Measurements from ENCODE around the gene TMTC1. TPM values are rescaled to one million over a fixed set of nuclear protein-coding genes. Genes with fewer than 3 reads are reported as not detected.

TMTC1 gene
- total and polyA plus RNA-seq, 2 experiments from 2014 or later = 4.8 to 24.3 TPM

DNA sequence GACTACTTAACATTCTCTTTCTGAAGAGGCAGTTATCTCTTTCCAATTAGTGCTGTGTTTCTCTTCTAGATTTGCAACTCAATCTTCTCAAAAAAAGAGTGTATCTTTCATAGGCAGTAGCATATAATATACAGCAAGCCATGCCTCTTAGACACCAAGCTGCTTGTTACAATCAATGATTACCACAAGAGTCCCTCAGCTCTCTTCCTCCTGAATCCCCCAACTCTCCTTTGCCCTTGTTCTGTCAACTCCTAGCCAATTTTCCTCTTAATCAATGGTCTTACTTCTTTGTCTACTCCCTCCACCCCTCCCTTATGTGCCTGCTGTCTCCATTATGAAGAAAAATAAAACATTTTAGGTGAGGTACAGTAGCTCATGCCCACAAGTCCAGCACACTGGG, 2.6 kb downstream of the TMTC1 start:
- H3K4me2 ChIP-seq = peak overlapping the region; percentile 97
- DNase-seq (ENCODE audit: low spot score) (no peak), ATAC-seq (no peak)
- H3K4me1 Mint-ChIP-seq = peaks cover 27% of the 10 kb centered on the region
- no peak overlapping the region for H2AFZ ChIP-seq
- peaks cover 62% of the 10 kb centered on the region for H3K79me2 ChIP-seq (replicated peaks; ENCODE audit: insufficient read depth)
- peaks cover 16% of the 10 kb centered on the region for H3K4me1 ChIP-seq (ENCODE audit: insufficient read depth)
- H3K9me3 Mint-ChIP-seq = peaks cover 28% of the 10 kb centered on the region
- H3K27ac Mint-ChIP-seq = no peak overlapping the region
- H3K27ac ChIP-seq (ENCODE audit: low read depth) = no peak overlapping the region
- H3K36me3 Mint-ChIP-seq (ENCODE audit: low read depth) = peaks cover 42% of the 10 kb centered on the region
- H3K9me2 ChIP-seq (ENCODE audit: insufficient read depth) = no peaks in the 10 kb centered on the region
- peaks cover 31% of the 10 kb centered on the region for H3K27me3 ChIP-seq (ENCODE audit: insufficient read depth)
- peak overlapping the region; percentile 90 for H3K4me3 Mint-ChIP-seq
- no peaks in the 10 kb centered on the region for H3F3A ChIP-seq (replicated peaks; ENCODE audit: low read depth)
- H3K4me3 ChIP-seq = peak overlapping the region; percentile 81; the same call in 1 of the 2 replicates
- H3K27me3 Mint-ChIP-seq (ENCODE audit: insufficient read depth, low read depth, poor library complexity) = peaks cover 13% of the 10 kb centered on the region
- H4K20me1 ChIP-seq (replicated peaks; ENCODE audit: insufficient read depth) = no peaks in the 10 kb centered on the region; the same call in 1 of the 2 replicates
- TF ChIP-seq NANOG (IDR thresholded peaks at IDR 0.05; ENCODE audit: borderline replicate concordance) = no peak
- TF ChIP-seq, protein P1, sequence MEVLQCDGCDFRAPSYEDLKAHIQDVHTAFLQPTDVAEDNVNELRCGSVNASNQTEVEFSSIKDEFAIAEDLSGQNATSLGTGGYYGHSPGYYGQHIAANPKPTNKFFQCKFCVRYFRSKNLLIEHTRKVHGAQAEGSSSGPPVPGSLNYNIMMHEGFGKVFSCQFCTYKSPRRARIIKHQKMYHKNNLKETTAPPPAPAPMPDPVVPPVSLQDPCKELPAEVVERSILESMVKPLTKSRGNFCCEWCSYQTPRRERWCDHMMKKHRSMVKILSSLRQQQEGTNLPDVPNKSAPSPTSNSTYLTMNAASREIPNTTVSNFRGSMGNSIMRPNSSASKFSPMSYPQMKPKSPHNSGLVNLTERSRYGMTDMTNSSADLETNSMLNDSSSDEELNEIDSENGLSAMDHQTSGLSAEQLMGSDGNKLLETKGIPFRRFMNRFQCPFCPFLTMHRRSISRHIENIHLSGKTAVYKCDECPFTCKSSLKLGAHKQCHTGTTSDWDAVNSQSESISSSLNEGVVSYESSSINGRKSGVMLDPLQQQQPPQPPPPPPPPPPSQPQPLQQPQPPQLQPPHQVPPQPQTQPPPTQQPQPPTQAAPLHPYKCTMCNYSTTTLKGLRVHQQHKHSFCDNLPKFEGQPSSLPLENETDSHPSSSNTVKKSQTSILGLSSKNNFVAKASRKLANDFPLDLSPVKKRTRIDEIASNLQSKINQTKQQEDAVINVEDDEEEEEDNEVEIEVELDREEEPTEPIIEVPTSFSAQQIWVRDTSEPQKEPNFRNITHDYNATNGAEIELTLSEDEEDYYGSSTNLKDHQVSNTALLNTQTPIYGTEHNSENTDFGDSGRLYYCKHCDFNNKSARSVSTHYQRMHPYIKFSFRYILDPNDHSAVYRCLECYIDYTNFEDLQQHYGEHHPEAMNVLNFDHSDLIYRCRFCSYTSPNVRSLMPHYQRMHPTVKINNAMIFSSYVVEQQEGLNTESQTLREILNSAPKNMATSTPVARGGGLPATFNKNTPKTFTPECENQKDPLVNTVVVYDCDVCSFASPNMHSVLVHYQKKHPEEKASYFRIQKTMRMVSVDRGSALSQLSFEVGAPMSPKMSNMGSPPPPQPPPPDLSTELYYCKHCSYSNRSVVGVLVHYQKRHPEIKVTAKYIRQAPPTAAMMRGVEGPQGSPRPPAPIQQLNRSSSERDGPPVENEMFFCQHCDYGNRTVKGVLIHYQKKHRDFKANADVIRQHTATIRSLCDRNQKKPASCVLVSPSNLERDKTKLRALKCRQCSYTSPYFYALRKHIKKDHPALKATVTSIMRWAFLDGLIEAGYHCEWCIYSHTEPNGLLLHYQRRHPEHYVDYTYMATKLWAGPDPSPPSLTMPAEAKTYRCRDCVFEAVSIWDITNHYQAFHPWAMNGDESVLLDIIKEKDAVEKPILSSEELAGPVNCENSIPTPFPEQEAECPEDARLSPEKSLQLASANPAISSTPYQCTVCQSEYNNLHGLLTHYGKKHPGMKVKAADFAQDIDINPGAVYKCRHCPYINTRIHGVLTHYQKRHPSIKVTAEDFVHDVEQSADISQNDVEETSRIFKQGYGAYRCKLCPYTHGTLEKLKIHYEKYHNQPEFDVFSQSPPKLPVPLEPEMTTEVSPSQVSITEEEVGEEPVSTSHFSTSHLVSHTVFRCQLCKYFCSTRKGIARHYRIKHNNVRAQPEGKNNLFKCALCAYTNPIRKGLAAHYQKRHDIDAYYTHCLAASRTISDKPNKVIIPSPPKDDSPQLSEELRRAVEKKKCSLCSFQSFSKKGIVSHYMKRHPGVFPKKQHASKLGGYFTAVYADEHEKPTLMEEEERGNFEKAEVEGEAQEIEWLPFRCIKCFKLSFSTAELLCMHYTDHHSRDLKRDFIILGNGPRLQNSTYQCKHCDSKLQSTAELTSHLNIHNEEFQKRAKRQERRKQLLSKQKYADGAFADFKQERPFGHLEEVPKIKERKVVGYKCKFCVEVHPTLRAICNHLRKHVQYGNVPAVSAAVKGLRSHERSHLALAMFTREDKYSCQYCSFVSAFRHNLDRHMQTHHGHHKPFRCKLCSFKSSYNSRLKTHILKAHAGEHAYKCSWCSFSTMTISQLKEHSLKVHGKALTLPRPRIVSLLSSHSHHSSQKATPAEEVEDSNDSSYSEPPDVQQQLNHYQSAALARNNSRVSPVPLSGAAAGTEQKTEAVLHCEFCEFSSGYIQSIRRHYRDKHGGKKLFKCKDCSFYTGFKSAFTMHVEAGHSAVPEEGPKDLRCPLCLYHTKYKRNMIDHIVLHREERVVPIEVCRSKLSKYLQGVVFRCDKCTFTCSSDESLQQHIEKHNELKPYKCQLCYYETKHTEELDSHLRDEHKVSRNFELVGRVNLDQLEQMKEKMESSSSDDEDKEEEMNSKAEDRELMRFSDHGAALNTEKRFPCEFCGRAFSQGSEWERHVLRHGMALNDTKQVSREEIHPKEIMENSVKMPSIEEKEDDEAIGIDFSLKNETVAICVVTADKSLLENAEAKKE (CRISPR knock-in tag; IDR thresholded peaks at IDR 0.05) = no peak
- H3K36me3 ChIP-seq (ENCODE audit: insufficient read depth) = peaks cover 8% of the 10 kb centered on the region; the same call in 1 of the 2 replicates

DNA sequence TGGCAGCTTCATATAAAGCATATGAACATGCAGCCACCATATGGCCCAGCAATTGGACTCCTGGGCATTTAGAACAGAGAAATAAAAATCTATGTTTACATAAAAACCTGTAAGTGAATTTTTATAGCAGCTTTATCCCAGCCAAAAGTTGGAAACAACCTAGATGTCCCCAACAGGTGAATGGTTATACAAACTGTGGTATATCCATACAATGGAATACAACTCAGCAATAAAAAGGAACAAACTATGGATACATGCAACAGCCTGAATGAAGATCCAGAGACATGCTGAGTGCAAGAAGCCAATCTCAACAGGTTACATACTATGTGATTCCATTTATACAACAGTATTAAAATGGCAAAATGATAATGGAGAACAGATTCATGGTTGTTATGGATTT, 3.7 kb downstream of the TMTC1 start:
- ATAC-seq (no peak), DNase-seq (ENCODE audit: low spot score) (no peak)
- H3K4me1 ChIP-seq (ENCODE audit: insufficient read depth) = peaks cover 15% of the 10 kb centered on the region
- no peak overlapping the region for H3K4me3 ChIP-seq
- Mint-ChIP-seq H3K27ac (no peak overlapping the region), H3K27me3 (ENCODE audit: insufficient read depth, low read depth, poor library complexity) (peaks cover 13% of the 10 kb centered on the region), H3K4me3 (no peak overlapping the region), H3K4me1 (peaks cover 26% of the 10 kb centered on the region), H3K36me3 (ENCODE audit: low read depth) (peaks cover 53% of the 10 kb centered on the region), H3K9me3 (peaks cover 39% of the 10 kb centered on the region)
- H3F3A ChIP-seq (replicated peaks; ENCODE audit: low read depth) = no peaks in the 10 kb centered on the region
- H3K27me3 ChIP-seq (ENCODE audit: insufficient read depth) = peaks cover 28% of the 10 kb centered on the region
- H3K27ac ChIP-seq (ENCODE audit: low read depth) = no peak overlapping the region
- peaks cover 15% of the 10 kb centered on the region; the same call in 1 of the 2 replicates for H3K36me3 ChIP-seq (ENCODE audit: insufficient read depth)
- H3K9me2 ChIP-seq (ENCODE audit: insufficient read depth) = no peaks in the 10 kb centered on the region
- H3K4me2 ChIP-seq = no peak overlapping the region
- peaks cover 73% of the 10 kb centered on the region for H3K79me2 ChIP-seq (replicated peaks; ENCODE audit: insufficient read depth)
- no peak overlapping the region for H2AFZ ChIP-seq
- no peaks in the 10 kb centered on the region; the same call in 1 of the 2 replicates for H4K20me1 ChIP-seq (replicated peaks; ENCODE audit: insufficient read depth)
- TF ChIP-seq STAT1 (IDR thresholded peaks at IDR 0.05; ENCODE audit: unreplicated experiment) (no peak), ZNF114 (CRISPR knock-in tag; IDR thresholded peaks at IDR 0.05) (no peak), POLR2AphosphoS5 (IDR thresholded peaks at IDR 0.05; ENCODE audit: low read depth) (no peak), JUNB (IDR thresholded peaks at IDR 0.05; ENCODE audit: unreplicated experiment) (no peak), NANOG (IDR thresholded peaks at IDR 0.05; ENCODE audit: borderline replicate concordance) (no peak), ZNF331 (CRISPR knock-in tag; IDR thresholded peaks at IDR 0.05; ENCODE audit: low read depth) (no peak), EZH2phosphoT487 (IDR thresholded peaks at IDR 0.05; ENCODE audit: unreplicated experiment) (no peak), CREB1 (CRISPR knock-in tag; IDR thresholded peaks at IDR 0.05; ENCODE audit: low read depth) (no peak), EZH2 (IDR thresholded peaks at IDR 0.05; ENCODE audit: low read depth, unreplicated experiment) (no peak)
- TF ChIP-seq, protein P2, sequence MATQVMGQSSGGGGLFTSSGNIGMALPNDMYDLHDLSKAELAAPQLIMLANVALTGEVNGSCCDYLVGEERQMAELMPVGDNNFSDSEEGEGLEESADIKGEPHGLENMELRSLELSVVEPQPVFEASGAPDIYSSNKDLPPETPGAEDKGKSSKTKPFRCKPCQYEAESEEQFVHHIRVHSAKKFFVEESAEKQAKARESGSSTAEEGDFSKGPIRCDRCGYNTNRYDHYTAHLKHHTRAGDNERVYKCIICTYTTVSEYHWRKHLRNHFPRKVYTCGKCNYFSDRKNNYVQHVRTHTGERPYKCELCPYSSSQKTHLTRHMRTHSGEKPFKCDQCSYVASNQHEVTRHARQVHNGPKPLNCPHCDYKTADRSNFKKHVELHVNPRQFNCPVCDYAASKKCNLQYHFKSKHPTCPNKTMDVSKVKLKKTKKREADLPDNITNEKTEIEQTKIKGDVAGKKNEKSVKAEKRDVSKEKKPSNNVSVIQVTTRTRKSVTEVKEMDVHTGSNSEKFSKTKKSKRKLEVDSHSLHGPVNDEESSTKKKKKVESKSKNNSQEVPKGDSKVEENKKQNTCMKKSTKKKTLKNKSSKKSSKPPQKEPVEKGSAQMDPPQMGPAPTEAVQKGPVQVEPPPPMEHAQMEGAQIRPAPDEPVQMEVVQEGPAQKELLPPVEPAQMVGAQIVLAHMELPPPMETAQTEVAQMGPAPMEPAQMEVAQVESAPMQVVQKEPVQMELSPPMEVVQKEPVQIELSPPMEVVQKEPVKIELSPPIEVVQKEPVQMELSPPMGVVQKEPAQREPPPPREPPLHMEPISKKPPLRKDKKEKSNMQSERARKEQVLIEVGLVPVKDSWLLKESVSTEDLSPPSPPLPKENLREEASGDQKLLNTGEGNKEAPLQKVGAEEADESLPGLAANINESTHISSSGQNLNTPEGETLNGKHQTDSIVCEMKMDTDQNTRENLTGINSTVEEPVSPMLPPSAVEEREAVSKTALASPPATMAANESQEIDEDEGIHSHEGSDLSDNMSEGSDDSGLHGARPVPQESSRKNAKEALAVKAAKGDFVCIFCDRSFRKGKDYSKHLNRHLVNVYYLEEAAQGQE (IDR thresholded peaks at IDR 0.05; ENCODE audit: unreplicated experiment) = no peak
